ENCODE measurements around the gene VWA1.

The VWA1 gene

GRCh38 chr1:1418464-1419362 is 16.8 kb upstream of the VWA1 start:
- no peaks in the 10 kb centered on the region for H3K36me3 ChIP-seq (ENCODE audit: control insufficient read depth, insufficient read depth, low read length)
- no peak overlapping the region for H3K27ac ChIP-seq (ENCODE audit: low read depth, low read length)
- no peaks in the 10 kb centered on the region for H3K9me3 ChIP-seq (ENCODE audit: control insufficient read depth, insufficient read depth, low read length)
- peaks cover 18% of the 10 kb centered on the region; the same call in 1 of the 2 replicates for H3K4me1 ChIP-seq (ENCODE audit: control insufficient read depth, insufficient read depth, low read length)
- no peak overlapping the region for H3K4me3 ChIP-seq (ENCODE audit: low read depth, low read length)
- no peaks in the 10 kb centered on the region; the same call in 1 of the 2 replicates for H3K27me3 ChIP-seq (ENCODE audit: control insufficient read depth, insufficient read depth, low read length)
- H3K9ac ChIP-seq (ENCODE audit: low read depth, low read length), result no peak overlapping the region

GRCh38 chr1:1419363-1419812 is 16.1 kb upstream of the VWA1 start:
- Histone ChIP-seq H3K4me3 (ENCODE audit: low read depth, low read length) (peak overlapping the region; percentile 39; the same call in 1 of the 2 replicates), H3K27me3 (ENCODE audit: control insufficient read depth, insufficient read depth, low read length) (no peaks in the 10 kb centered on the region; the same call in 1 of the 2 replicates), H3K9me3 (ENCODE audit: control insufficient read depth, insufficient read depth, low read length) (no peaks in the 10 kb centered on the region), H3K27ac (ENCODE audit: low read depth, low read length) (no peak overlapping the region), H3K36me3 (ENCODE audit: control insufficient read depth, insufficient read depth, low read length) (no peaks in the 10 kb centered on the region), H3K9ac (ENCODE audit: low read depth, low read length) (no peak overlapping the region), H3K4me1 (ENCODE audit: control insufficient read depth, insufficient read depth, low read length) (peaks cover 18% of the 10 kb centered on the region; the same call in 1 of the 2 replicates)

- peak overlapping the region; percentile 39; the same call in 1 of the 2 replicates for H3K4me3 ChIP-seq (ENCODE audit: low read depth, low read length)
- H3K4me1 ChIP-seq (ENCODE audit: control insufficient read depth, insufficient read depth, low read length), result peaks cover 18% of the 10 kb centered on the region; the same call in 1 of the 2 replicates
- H3K27me3 ChIP-seq (ENCODE audit: control insufficient read depth, insufficient read depth, low read length), result no peaks in the 10 kb centered on the region; the same call in 1 of the 2 replicates
- H3K9me3 ChIP-seq (ENCODE audit: control insufficient read depth, insufficient read depth, low read length), result no peaks in the 10 kb centered on the region
- no peak overlapping the region for H3K9ac ChIP-seq (ENCODE audit: low read depth, low read length)
- H3K36me3 ChIP-seq (ENCODE audit: control insufficient read depth, insufficient read depth, low read length), result no peaks in the 10 kb centered on the region
- no peak overlapping the region for H3K27ac ChIP-seq (ENCODE audit: low read depth, low read length)
Measured at GRCh38 chr1:1419813-1420653, 15.5 kb upstream of the VWA1 start.

GRCh38 chr1:1420654-1421141 is 14.8 kb upstream of the VWA1 start:
- Histone ChIP-seq H3K4me1 (ENCODE audit: control insufficient read depth, insufficient read depth, low read length) (peaks cover 16% of the 10 kb centered on the region; the same call in 1 of the 2 replicates), H3K27ac (ENCODE audit: low read depth, low read length) (peak overlapping the region; percentile 9), H3K9me3 (ENCODE audit: control insufficient read depth, insufficient read depth, low read length) (no peaks in the 10 kb centered on the region), H3K9ac (ENCODE audit: low read depth, low read length) (no peak overlapping the region), H3K4me3 (ENCODE audit: low read depth, low read length) (no peak overlapping the region), H3K27me3 (ENCODE audit: control insufficient read depth, insufficient read depth, low read length) (no peaks in the 10 kb centered on the region; the same call in 1 of the 2 replicates), H3K36me3 (ENCODE audit: control insufficient read depth, insufficient read depth, low read length) (no peaks in the 10 kb centered on the region)

GRCh38 chr1:1421147-1421906 is 14.2 kb upstream of the VWA1 start, which contains the start of gene ANKRD65:
TSS of gene ANKRD65 (minus strand) at chr1:1421276. CDS start at chr1:1421005, 271 bp downstream.
- Histone ChIP-seq H3K4me3 (ENCODE audit: low read depth, low read length) (no peak within 1 kb of the TSS), H3K27ac (ENCODE audit: low read depth, low read length) (peak within 1 kb of the TSS; percentile 9), H3K36me3 (ENCODE audit: control insufficient read depth, insufficient read depth, low read length) (no peaks in the 10 kb centered on the region), H3K27me3 (ENCODE audit: control insufficient read depth, insufficient read depth, low read length) (no peaks in the 10 kb centered on the region; the same call in 1 of the 2 replicates), H3K9me3 (ENCODE audit: control insufficient read depth, insufficient read depth, low read length) (no peaks in the 10 kb centered on the region), H3K4me1 (ENCODE audit: control insufficient read depth, insufficient read depth, low read length) (peaks cover 19% of the 10 kb centered on the region; the same call in 1 of the 2 replicates), H3K9ac (ENCODE audit: low read depth, low read length) (no peak within 1 kb of the TSS)

GRCh38 chr1:1421907-1422464 is 13.5 kb upstream of the VWA1 start:
- no peak overlapping the region for H3K9ac ChIP-seq (ENCODE audit: low read depth, low read length)
- H3K36me3 ChIP-seq (ENCODE audit: control insufficient read depth, insufficient read depth, low read length), result no peaks in the 10 kb centered on the region
- H3K4me1 ChIP-seq (ENCODE audit: control insufficient read depth, insufficient read depth, low read length), result peaks cover 20% of the 10 kb centered on the region; the same call in 1 of the 2 replicates
- H3K27me3 ChIP-seq (ENCODE audit: control insufficient read depth, insufficient read depth, low read length), result no peaks in the 10 kb centered on the region; the same call in 1 of the 2 replicates
- peak overlapping the region; percentile 17 for H3K27ac ChIP-seq (ENCODE audit: low read depth, low read length)
- no peaks in the 10 kb centered on the region for H3K9me3 ChIP-seq (ENCODE audit: control insufficient read depth, insufficient read depth, low read length)
- no peak overlapping the region for H3K4me3 ChIP-seq (ENCODE audit: low read depth, low read length)

GRCh38 chr1:1422465-1423244 is 12.8 kb upstream of the VWA1 start:
- H3K4me3 ChIP-seq (ENCODE audit: low read depth, low read length), result no peak overlapping the region
- no peaks in the 10 kb centered on the region; the same call in 1 of the 2 replicates for H3K27me3 ChIP-seq (ENCODE audit: control insufficient read depth, insufficient read depth, low read length)
- H3K36me3 ChIP-seq (ENCODE audit: control insufficient read depth, insufficient read depth, low read length), result no peaks in the 10 kb centered on the region
- no peak overlapping the region for H3K9ac ChIP-seq (ENCODE audit: low read depth, low read length)
- H3K9me3 ChIP-seq (ENCODE audit: control insufficient read depth, insufficient read depth, low read length), result no peaks in the 10 kb centered on the region
- H3K27ac ChIP-seq (ENCODE audit: low read depth, low read length), result peak overlapping the region; percentile 27
- peaks cover 20% of the 10 kb centered on the region; the same call in 1 of the 2 replicates for H3K4me1 ChIP-seq (ENCODE audit: control insufficient read depth, insufficient read depth, low read length)

- Histone ChIP-seq H3K9me3 (ENCODE audit: control insufficient read depth, insufficient read depth, low read length) (no peaks in the 10 kb centered on the region), H3K9ac (ENCODE audit: low read depth, low read length) (no peak overlapping the region), H3K27ac (ENCODE audit: low read depth, low read length) (peak overlapping the region; percentile 27), H3K4me1 (ENCODE audit: control insufficient read depth, insufficient read depth, low read length) (peaks cover 20% of the 10 kb centered on the region; the same call in 1 of the 2 replicates), H3K36me3 (ENCODE audit: control insufficient read depth, insufficient read depth, low read length) (no peaks in the 10 kb centered on the region), H3K27me3 (ENCODE audit: control insufficient read depth, insufficient read depth, low read length) (no peaks in the 10 kb centered on the region; the same call in 1 of the 2 replicates), H3K4me3 (ENCODE audit: low read depth, low read length) (no peak overlapping the region)
Measured at GRCh38 chr1:1423245-1423597, 12.3 kb upstream of the VWA1 start.

GRCh38 chr1:1424707-1425106 is 10.8 kb upstream of the VWA1 start:
- Histone ChIP-seq H3K27ac (ENCODE audit: low read depth, low read length) (no peak overlapping the region), H3K9me3 (ENCODE audit: control insufficient read depth, insufficient read depth, low read length) (no peaks in the 10 kb centered on the region), H3K4me1 (ENCODE audit: control insufficient read depth, insufficient read depth, low read length) (peaks cover 20% of the 10 kb centered on the region; the same call in 1 of the 2 replicates), H3K27me3 (ENCODE audit: control insufficient read depth, insufficient read depth, low read length) (no peaks in the 10 kb centered on the region; the same call in 1 of the 2 replicates), H3K36me3 (ENCODE audit: control insufficient read depth, insufficient read depth, low read length) (no peaks in the 10 kb centered on the region), H3K9ac (ENCODE audit: low read depth, low read length) (no peak overlapping the region), H3K4me3 (ENCODE audit: low read depth, low read length) (no peak overlapping the region)
